Thyroid gland (tissue), 4 donors: ENCODE data around the gene SHROOM3.

Experiments
- CTCF ChIP-seq, 6 experiments: fragments of 200-600 bp in 3 of 6; fragments of 450-650 bp in 3 of 6; sonication (generic) in 3 of 6; IDR thresholded peaks; one replicate each; pipeline ENCODE4 v1.5.1; 2016 to 2019; ENCODE audit warnings: antibody characterized with exemption in 6 of 6, mild to moderate bottlenecking in 2 of 6, inconsistent platforms in 1 of 6, moderate library complexity in 1 of 6
- POLR2A ChIP-seq, 2 donors: fragments of 450-650 bp; IDR thresholded peaks; one replicate each; pipeline ENCODE4 v1.6.1; 2017; ENCODE audit warnings: antibody characterized with exemption in 2 of 2, mild to moderate bottlenecking in 2 of 2, moderate library complexity in 1 of 2

- TF ChIP-seq CTCF (IDR thresholded peaks at IDR 0.05) (no peak), POLR2A (IDR thresholded peaks at IDR 0.05) (no peak)
Observed at GRCh38 chr4:76445911-76446310, 10.9 kb downstream of the SHROOM3 start.
